ENCODE measurements around the gene WARS2.
"Not testable (repeated sequence)": the region's sequence is repeated elsewhere in the genome, so short reads cannot be mapped to it uniquely, and the experiment has no call there.

The WARS2 gene

DNA sequence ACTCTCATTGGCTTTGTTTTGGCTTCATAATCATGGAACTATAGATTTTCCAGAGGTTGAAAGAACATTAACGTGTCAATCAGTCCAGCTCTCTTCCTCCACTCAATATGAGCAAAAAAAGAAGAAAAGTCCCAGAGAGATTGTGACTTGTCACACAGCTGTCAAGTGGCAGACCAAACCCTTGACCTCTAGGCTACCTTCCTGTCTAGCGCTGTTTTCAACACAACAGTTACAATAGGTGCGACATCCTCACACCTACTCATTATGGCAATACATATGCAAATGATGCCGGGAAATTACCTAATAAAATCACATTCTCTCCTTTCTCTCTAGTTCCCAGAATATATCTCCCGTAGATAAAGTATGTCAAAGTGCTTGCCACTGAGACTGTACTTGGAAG is 1.1 kb downstream of the WARS2 start:
- no peak for DNase-seq (ENCODE audit: low spot score)

DNA sequence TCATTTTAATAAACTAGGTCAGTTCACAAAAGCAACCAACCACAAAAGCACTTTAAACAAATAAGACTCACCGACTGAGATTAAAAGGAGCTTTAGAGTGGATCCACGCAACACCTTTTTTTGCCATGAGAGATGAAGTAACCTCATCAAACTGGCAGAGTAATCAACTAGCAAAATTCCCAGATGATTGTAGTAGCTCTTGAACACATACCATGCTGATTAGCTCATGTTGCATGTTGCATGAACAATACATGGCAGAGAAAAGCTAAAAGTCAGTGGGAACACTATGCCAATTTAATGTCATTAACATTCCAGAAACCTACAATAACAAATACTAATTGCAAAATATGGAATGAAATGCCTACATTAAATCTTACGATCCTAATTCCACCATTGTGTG is 4.1 kb downstream of the WARS2 start:
- no peak for DNase-seq (ENCODE audit: low spot score)

DNA sequence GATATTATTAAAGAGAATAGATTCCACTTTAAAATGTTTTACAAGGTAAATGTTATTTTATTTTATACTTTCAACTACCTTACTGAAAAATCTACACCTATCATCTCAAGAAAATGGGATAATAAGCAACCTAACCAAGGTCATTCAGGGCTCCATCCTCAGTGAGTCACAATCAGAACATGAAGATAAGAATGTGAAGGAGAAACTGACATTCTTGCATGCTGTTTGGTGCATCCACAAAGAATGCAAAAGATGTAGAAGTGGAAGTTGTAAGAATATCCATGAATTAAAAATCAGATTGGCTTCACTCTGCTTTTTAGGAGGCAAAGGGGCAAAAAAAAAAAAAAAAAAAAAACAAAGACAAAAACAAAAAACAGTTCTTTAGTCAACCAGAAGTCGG is 6.5 kb downstream of the WARS2 start:
- no peak for DNase-seq (ENCODE audit: low spot score)

DNA sequence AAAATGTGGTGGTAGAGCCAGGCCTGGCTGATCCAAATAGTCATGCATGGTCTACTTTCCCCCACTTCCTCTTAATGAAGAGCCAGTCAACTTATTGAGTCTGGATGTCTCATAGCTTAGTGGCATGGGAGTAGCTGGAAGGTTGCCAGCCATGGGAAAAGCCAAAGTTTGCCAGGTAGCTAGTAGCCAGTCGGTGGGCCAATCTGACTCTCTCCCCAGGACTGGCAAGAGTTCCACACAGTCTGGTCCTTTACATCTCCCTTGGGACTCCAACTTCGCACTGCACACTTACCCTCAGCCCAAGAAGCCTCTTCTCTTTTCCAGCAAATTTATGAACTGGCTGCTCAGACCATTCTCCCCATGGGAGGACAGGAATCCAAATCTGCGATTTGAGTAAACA is 8.3 kb downstream of the WARS2 start:
- DNase-seq (ENCODE audit: low spot score) = no peak

DNA sequence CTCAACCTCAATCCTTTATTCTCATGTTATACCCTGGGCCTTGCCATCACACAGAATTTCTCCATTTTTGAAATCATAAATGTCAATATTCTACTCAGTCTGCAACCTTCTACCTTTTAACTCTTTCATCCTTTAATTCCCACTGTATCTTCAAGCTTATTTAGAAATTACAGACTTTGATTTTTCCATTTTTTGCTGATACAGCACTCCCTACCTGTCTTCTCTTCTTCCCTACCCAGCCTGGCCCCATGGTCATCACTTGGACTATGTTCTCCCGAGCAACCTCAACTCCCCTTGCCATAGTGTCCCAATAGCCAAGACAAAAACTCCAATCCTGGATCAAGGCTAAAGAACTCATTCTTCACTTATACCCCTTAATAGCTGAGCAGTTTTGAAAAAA is 14.6 kb downstream of the WARS2 start:
- DNase-seq (ENCODE audit: low spot score) = no peak

DNA sequence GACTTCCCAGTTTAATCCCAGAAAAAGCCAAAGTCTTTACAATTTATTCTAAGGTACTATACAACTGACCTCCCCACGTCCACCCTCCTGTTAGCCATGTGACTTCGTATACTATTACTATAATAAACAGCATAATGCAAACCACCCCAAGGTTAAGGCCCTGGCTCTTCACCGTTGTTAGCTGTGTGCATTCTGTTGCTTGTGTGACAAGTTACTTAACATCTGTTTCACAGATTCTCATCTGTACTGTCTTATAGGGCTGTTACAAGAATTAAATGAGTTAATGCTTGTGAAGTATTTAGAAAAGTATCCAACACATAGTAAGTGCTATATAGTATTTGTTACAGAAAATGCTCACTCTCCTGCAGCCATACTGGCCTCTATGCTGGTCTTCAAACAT is 15.7 kb downstream of the WARS2 start:
- no peak for DNase-seq (ENCODE audit: low spot score)

DNA sequence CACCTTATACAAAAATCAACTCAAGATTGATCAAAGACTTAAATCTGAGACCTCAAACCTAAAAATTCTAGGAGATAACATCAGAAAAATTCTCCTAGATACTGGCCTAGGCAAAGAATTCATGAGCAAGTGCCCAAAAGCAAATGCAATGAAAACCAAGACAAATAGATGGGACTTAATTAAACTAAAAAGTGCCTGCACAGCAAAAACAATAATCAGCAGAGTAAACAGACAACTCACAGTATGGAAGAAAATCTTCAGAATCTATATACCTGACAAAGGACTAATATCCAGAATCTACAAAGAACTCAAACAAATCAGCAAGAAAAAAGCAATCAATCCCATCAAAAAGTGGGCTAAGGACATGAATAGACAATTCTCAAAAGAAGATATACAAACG is 18.6 kb downstream of the WARS2 start:
- DNase-seq (ENCODE audit: low spot score) = not testable (repeated sequence)

DNA sequence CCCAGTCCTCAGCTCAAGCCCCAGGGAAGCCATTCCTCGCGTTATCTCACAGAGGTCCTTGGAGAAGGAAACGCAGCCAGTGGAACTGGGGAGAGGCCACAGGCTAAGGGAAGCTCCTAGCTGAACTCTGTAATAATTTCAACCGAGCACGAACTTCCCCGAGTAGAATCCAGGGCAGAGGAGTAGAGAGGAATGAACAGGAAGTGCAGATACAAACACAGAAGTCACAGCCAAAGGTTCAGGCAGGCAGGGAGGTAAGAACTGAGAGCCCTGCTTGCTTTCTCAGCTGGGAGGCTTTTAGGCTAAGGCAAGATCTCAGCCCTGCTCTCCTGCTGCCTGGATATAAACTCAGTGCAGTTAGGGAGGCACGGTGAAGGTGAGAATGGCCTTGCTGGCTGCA is 23.7 kb downstream of the WARS2 start:
- no peak for DNase-seq (ENCODE audit: low spot score)

DNA sequence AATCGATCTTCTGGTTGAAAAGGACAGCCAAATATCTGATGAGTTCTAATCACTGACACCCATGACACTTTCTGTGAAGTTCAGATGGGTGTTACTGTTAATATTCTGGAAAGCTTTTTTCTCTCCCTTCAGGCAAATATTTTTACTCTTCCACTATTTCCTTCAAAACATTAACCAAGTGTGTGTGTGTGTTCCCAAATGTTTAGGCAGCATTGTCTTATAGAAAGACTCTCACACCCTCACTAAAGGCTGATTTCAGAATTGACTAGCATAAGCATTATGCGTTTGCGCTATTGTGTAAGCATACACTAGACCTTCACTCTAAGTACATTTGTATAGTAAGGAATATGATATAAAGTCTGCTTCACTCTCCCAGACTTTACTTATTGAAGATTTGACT is 24.7 kb downstream of the WARS2 start:
- no peak for DNase-seq (ENCODE audit: low spot score)

DNA sequence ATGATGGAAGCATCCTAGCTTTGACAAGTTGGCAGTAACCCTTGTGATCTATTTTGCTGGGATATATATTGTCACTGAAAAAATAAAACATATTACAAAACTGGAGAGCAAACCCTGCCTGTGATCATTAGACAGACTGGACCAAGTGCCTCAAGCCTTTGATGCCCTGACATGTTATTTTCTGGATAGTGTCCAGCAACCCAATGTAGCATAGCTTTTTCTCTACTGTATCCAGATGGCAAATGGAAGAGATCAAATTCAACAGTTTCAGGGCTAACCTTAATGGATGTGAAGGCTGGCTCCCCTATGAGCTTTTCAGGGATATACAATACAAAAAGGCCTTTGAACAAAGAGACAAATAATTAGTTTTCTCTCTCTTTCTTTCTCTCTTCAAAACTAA is 25.1 kb downstream of the WARS2 start:
- no peak for DNase-seq (ENCODE audit: low spot score)

DNA sequence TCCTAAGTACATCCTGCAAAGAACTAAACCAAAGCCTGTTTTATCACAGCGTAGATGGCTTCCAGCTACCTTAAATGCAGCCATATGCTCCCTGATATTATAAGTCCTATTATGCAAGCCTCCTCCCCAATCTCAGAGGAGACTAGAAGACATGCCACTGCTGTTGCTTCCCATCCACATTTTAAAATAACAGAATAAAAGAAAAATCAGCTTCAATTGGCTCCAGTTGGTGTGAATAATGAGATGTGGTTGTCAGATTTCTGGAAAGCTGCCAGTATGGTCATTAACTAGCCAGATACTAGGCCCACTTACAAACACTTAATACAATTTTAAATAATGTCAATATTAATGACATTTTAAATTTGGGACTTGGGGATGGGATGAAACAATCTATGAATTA is 25.7 kb downstream of the WARS2 start:
- DNase-seq (ENCODE audit: low spot score) = no peak

DNA sequence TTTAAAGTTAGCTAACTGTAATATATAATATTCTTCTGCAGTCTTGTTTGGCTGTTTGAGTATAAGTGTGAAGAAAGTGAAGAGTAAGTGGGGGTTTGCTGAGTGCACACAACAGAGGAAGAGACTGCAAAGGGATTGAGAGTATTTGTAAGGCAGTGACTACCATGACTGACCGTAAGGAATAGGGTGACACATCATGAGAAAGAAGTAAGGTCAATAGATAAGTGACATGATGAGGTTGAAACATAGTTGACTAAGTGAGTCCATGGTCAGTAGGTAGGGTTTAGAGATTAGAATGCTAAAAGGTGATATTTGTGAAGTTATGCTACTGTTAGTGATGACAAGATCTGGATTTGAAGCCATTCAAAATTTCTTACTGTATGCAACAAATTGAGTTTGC is 27.7 kb downstream of the WARS2 start:
- DNase-seq (ENCODE audit: low spot score) = no peak

DNA sequence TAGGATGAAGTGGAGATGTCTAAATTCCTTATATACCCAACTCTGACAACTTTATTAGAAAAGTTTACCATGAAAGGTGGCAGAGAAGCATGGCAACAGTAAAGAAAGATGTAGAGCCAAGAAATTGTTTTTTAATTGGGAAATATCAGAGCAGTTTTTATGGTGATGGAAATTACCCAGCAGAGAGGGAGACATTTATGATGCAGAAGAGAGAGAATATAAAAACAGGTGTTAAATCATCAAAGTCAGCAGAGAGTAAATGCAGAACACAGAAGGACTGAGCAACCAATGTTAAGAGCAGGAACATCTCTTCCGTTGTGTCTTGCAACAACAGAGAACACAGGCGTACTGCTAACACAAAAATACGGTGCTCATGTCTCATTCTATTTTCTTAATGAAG is 28.2 kb downstream of the WARS2 start:
- DNase-seq (ENCODE audit: low spot score) = no peak

DNA sequence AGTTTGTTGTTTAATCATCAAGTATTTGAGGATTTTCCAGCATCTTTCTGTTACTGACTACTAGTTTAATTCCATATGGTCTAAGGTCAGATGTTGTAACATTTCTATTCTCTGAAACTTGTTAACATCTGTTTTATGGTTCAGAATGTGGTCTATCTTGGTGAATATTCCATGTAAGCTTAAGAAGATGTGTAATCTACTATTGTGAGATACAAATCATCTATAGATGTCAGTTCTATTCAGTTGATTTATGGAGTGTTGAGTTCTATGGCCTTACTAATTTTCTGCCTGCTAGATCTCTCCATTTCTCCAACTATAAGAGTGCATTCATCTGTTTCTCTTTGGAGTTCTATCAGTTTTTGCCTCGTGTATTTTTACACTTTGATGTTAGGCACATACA is 31.5 kb downstream of the WARS2 start:
- no peak for DNase-seq (ENCODE audit: low spot score)

DNA sequence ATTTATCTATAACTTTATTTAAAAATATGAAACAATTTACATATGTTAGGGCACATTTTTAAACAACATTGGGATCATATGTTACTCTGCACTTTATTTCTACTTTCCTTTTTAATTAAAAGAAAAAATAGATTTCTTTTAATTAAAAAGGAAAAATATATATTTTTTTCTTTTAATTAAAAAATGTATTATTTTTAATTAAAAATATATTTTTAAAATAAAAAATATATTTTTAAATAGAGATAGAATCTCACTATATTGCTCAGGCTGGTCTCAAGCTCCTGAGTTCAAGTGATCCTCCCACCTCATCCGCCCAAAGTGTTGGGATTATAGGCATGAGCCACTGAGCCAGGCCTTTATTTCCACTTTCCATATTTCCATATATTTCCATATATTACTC is 36.7 kb downstream of the WARS2 start:
- DNase-seq (ENCODE audit: low spot score) = no peak

DNA sequence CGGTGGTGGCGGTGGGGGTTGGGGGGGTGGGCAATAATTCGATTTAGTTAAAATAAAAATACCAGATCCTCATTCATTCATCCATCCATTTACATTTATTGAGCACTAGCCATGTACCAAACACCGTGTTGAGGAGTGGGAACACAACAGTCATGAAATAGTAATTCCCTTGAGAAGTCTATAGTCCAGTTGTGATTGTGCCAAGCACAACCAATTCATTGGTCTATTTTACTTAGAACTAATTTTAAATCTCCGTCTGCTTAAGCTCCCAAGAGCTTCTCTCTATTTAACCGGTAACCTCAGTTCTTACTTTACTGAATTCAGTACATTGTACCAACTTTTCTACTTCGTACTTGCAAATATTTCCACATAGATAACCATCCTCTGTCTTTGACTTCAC is 38.4 kb downstream of the WARS2 start:
- no peak for DNase-seq (ENCODE audit: low spot score)

DNA sequence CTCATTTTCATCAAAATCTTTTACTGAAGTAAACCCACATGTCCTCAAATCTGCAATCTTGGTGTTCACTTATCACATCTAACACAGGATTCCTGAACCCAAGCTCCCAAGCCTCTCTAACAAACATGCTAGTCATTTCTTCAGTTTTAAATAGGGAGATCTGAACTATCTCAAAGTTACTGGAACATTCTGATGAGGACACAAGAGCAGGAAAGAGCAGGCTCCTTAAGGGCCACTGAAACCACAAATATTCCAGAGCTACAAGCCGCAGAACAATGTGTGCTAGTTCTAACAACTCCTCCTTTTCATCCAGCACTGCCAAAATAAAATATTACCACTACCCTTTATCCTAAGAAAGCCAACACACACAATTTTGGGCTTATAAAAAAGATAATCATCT is 38.9 kb downstream of the WARS2 start:
- DNase-seq (ENCODE audit: low spot score) = no peak

DNA sequence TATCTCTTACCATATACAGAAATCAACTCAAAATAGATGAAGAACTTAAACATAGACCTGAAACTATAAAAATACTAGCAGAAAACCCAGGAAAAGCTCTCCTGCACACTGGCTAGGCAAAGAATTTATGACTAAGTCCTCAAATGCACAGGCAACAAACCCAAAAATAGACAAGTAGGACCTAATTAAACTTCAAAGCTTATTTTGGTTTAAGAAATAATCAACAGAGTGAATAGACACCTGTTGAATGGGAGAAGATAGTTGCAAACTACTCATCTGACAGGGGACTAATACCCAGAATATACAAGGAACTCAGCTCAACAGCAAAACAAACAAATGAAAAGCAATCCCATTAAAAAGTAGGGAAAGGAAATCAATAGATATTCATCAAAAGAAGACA is 40.7 kb downstream of the WARS2 start:
- no peak for DNase-seq (ENCODE audit: low spot score)

DNA sequence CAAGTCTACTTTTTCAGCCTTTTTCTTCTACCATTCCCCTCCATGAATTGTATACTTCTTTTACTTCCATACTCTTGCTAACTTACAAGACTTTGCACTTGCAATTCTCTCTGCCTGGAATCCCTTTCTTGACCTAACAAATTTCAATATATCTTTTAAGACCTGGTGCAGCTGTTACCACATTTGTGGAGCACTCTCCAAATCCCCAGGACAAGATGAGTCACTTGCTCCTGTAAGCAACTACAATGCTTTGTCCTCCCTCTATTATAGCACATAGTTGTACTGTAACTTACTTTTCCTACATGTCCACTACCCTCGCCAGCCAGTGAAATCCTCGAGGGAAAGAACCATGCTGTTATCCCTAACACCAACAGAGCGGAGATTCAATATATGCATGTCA is 43.1 kb downstream of the WARS2 start:
- no peak for DNase-seq (ENCODE audit: low spot score)

DNA sequence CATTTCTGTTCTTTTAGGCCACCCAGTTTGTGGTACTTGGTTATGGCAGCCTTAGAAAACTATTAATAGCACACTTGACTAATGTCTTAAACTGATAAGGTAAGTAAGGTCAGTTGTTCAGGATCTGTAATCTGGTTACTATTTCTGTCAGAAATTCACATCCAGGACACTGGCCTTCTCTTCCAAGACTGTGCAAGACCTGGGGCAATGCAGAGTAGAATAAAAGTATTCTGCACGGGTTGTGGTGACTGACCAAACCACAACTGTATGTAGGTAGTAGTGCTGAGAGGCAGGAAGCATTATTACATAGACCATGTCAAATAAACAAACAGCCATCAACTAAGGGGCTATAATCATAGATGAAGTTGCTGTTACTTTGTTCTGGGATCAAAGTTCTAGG is 46.7 kb downstream of the WARS2 start:
- DNase-seq (ENCODE audit: low spot score) = no peak

DNA sequence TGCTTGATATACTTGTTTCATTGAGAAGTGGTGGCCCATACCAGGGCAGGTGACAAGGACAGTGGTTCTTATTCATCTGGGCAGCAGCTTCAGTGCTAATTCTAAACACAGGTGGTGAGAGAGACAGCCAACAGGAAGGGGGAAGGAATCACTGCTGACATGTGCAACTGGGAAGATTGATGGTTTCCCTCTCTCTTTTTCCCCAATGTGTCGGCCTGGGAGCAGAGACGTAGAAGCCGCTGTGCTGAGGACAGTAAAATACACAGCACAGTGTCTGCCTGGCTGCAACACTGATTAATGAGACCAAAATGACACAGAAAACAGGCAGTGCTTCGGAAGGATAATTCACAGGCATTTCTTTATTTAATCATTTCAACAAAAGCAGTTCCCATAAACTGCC is 48.8 kb downstream of the WARS2 start:
- DNase-seq (ENCODE audit: low spot score) = no peak

DNA sequence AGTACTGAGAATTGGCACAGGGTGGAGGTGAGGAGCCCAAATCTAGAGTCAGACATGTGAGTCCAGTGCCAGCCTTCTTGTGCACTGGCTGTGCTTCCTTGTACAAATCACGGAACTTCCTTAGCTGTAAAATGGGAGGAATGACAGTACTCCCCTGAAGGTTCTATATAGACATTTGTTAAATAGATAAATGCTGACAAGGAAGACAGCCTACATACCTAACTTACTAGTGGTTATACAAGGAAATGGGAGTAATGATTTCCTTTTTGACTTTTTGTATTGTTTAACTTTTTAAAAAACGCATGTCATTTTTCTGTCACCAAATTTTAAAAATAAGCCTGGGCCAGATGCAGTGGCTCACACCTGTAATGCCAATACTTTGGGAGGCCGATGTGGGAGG is 50.2 kb downstream of the WARS2 start:
- no peak for DNase-seq (ENCODE audit: low spot score)

DNA sequence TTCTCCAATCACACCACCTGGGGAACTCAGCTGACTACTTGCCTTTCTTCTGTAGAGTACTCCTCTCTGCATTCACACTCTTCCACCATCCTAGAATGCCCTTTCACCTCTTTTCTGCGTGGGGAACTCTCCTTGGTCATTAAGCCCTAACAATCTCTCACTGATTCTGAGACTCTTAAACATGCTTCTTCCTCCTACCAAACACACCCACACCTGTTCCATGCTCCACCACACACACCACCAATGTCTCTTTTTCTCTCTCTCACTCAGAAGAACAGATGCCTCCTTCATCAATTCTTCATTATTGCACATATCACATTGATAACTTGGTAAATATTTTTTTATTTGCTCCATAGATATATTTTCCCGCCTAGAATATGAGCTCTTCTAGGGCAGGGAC is 53.6 kb downstream of the WARS2 start:
- DNase-seq (ENCODE audit: low spot score) = no peak

DNA sequence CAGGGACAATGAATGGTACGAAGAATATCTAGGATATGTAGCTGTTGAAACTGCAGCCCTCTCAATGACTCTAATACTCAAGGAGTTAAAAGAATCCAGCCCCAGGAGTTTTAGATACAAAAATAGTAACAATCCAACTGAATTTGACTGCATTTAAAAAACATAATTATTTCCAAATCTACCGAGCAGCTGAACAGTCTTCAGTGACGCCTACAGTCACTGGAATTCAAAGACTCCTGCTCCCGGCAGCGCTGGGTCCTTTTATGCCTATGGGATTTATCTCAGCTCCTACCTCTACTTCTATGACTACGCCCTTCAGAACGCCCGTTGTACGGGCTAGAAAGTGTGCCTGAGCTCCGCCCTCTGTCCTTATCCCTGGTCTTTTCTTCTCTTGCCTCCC is 55.7 kb downstream of the WARS2 start:
- peak; percentile 12 for DNase-seq (ENCODE audit: low spot score)

DNA sequence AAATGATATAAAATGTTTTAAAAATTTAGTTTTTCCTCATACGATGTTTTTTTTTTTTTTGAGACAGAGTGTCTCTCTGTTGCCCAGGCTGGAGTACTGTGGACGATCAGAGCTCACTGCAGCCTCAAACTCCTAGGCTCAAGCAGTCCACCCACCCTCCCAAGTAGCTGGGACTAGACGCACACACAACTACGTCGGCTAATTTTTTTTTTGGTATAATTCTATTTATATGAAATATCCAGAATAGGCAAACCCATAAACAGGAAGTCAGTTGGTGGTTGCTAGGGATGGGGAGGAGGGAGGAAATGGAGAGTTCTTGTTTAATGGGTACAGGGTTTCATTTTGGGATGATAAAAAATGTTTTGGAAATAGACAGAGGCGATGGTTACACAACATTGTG is 56.5 kb downstream of the WARS2 start:
- DNase-seq (ENCODE audit: low spot score) = no peak

DNA sequence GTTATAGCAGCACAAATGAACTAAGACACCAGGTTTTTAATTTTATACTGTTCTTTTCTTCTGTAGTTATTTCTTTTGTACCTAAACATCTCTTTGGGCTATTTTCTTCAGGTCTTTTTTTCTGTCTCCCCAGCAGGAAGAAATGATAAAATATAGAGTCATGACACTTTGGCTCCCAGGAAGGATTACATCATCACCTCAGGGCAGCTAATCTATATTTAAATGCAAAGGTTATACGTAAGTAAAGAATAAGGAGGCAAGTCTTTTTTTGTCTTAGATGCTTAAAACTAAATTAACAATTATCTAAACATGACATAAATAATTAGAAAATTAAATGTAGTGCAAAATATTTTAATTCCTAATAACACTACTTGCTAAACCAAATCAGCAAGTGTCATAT is 57.0 kb downstream of the WARS2 start:
- no peak for DNase-seq (ENCODE audit: low spot score)
